ENCODE results near the gene LENG1. TPM values are rescaled to one million over a fixed set of nuclear protein-coding genes. Genes with fewer than 3 reads are reported as not detected.

Gene LENG1
- total RNA-seq, 1 experiment from 2014 or later, result 7.6 TPM

- ChIA-PET POLR2A (no interaction called here), RAD21 (ENCODE audit: low non-redundant PET in 1 of 2, low total read pairs in 2 of 2, uncharacterized antibody in 2 of 2, unreplicated experiment in 2 of 2) (no interaction called here)
- TF ChIP-seq ZNF274 (IDR thresholded peaks at IDR 0.05; ENCODE audit: low read depth, low read length) (no peak), EZH2 (IDR thresholded peaks at IDR 0.05) (no peak), ZFX (IDR thresholded peaks at IDR 0.05) (no peak), POLR2A (IDR thresholded peaks at IDR 0.05; ENCODE audit: borderline replicate concordance, extremely low read depth, insufficient read depth, insufficient read length) (no peak), RAD21 (IDR thresholded peaks at IDR 0.05; ENCODE audit: low read depth) (no peak), SP1 (IDR thresholded peaks at IDR 0.05; ENCODE audit: low read depth) (no peak)
- TF ChIP-seq, protein P1, sequence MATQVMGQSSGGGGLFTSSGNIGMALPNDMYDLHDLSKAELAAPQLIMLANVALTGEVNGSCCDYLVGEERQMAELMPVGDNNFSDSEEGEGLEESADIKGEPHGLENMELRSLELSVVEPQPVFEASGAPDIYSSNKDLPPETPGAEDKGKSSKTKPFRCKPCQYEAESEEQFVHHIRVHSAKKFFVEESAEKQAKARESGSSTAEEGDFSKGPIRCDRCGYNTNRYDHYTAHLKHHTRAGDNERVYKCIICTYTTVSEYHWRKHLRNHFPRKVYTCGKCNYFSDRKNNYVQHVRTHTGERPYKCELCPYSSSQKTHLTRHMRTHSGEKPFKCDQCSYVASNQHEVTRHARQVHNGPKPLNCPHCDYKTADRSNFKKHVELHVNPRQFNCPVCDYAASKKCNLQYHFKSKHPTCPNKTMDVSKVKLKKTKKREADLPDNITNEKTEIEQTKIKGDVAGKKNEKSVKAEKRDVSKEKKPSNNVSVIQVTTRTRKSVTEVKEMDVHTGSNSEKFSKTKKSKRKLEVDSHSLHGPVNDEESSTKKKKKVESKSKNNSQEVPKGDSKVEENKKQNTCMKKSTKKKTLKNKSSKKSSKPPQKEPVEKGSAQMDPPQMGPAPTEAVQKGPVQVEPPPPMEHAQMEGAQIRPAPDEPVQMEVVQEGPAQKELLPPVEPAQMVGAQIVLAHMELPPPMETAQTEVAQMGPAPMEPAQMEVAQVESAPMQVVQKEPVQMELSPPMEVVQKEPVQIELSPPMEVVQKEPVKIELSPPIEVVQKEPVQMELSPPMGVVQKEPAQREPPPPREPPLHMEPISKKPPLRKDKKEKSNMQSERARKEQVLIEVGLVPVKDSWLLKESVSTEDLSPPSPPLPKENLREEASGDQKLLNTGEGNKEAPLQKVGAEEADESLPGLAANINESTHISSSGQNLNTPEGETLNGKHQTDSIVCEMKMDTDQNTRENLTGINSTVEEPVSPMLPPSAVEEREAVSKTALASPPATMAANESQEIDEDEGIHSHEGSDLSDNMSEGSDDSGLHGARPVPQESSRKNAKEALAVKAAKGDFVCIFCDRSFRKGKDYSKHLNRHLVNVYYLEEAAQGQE (IDR thresholded peaks at IDR 0.05; ENCODE audit: low read depth), result no peak
- TF ChIP-seq, protein P2, sequence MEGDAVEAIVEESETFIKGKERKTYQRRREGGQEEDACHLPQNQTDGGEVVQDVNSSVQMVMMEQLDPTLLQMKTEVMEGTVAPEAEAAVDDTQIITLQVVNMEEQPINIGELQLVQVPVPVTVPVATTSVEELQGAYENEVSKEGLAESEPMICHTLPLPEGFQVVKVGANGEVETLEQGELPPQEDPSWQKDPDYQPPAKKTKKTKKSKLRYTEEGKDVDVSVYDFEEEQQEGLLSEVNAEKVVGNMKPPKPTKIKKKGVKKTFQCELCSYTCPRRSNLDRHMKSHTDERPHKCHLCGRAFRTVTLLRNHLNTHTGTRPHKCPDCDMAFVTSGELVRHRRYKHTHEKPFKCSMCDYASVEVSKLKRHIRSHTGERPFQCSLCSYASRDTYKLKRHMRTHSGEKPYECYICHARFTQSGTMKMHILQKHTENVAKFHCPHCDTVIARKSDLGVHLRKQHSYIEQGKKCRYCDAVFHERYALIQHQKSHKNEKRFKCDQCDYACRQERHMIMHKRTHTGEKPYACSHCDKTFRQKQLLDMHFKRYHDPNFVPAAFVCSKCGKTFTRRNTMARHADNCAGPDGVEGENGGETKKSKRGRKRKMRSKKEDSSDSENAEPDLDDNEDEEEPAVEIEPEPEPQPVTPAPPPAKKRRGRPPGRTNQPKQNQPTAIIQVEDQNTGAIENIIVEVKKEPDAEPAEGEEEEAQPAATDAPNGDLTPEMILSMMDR (IDR thresholded peaks at IDR 0.05 in 2 of 3, conservative IDR thresholded peaks at IDR 0.05 in 1 of 3; ENCODE audit: borderline replicate concordance in 1 of 3, insufficient read depth in 1 of 3, low read depth in 2 of 3, low read length in 2 of 3), result no peak
These were observed 31.7 kb downstream of the LENG1 start for GRCh38 chr19:54127688-54128440.

More at GRCh38 chr19:54127688-54128440, 31.7 kb downstream of the LENG1 start:
- DNase-seq (ENCODE audit: low read depth, low spot score) (no peak), ATAC-seq (no peak)
- no peak overlapping the region for H3K4me3 ChIP-seq (replicated peaks in 1 of 2; ENCODE audit: low read depth in 1 of 2, low read length in 2 of 2)
- no peak overlapping the region for H3K27ac ChIP-seq (ENCODE audit: low read depth, low read length)
- no peaks in the 10 kb centered on the region for H3K9me3 ChIP-seq (ENCODE audit: control insufficient read depth in 1 of 2, insufficient read depth in 1 of 2, low read depth in 1 of 2, low read length in 2 of 2)
- H3K4me2 ChIP-seq (ENCODE audit: low read length), result no peak overlapping the region
- no peaks in the 10 kb centered on the region for H3K4me1 ChIP-seq (ENCODE audit: control insufficient read depth in 1 of 2, insufficient read depth in 2 of 2, low read length in 2 of 2)
- no peaks in the 10 kb centered on the region for H4K20me1 ChIP-seq (ENCODE audit: insufficient read depth)
- no TSS peak for BruUV-seq (replicated peaks)
- no peak overlapping the region for H3K9ac ChIP-seq (ENCODE audit: low read length)
- H3K36me3 ChIP-seq (ENCODE audit: control insufficient read depth in 1 of 2, insufficient read depth in 2 of 2, low read length in 2 of 2), result peaks cover 27 to 44% of the 10 kb centered on the region in 2 experiments; a peak in 3 of 4 replicates
- no peaks in the 10 kb centered on the region for H3K27me3 ChIP-seq (ENCODE audit: insufficient read depth, low read length)
- CTCF ChIA-PET, result no interaction called here
- H3K9me2 ChIP-seq (ENCODE audit: insufficient read depth), result no peaks in the 10 kb centered on the region
- H2AFZ ChIP-seq (ENCODE audit: low read depth, low read length, poor library complexity, severe bottlenecking), result no peak overlapping the region
- intact Hi-C loops (cut with micrococcal nuclease), result no loop called here
- no peaks in the 10 kb centered on the region for H3K79me2 ChIP-seq (ENCODE audit: insufficient read depth, low read length)

Measured in HCT116 (cell line).